RWPE2 (cell line): ENCODE data around the gene IFNB1.

Experiments
- ATAC-seq: fragments of 200-7000 bp; cut with Tn5 transposase; 3 replicates; pipeline ENCODE4 v1.9.1; 2021; ENCODE audit warnings: low read depth
- DNase-seq: peaks from one replicate; pipeline ENCODE4 v3.0.0-alpha.2; 2020; ENCODE audit warnings: low spot score
- H3K27ac ChIP-seq: fragments of 450-650 bp; 2 replicates; pipeline ENCODE4 v1.5.1; 2017; ENCODE audit warnings: mild to moderate bottlenecking; ENCODE audit not compliant: poor library complexity, severe bottlenecking
- H3K27me3 ChIP-seq: fragments of 250-450 bp; sonication (Bioruptor Pico); 2 replicates; pipeline ENCODE4 v1.5.1; 2021; ENCODE audit warnings: mild to moderate bottlenecking, moderate library complexity; ENCODE audit not compliant: insufficient read depth, poor library complexity, severe bottlenecking
- H3K36me3 ChIP-seq: fragments of 250-450 bp; sonication (Bioruptor Pico); 2 replicates; pipeline ENCODE4 v1.5.1; 2020; ENCODE audit warnings: low read depth, mild to moderate bottlenecking, moderate library complexity
- H3K4me1 ChIP-seq: fragments of 250-450 bp; sonication (Bioruptor Pico); 2 replicates; pipeline ENCODE4 v1.5.1; 2021; ENCODE audit warnings: mild to moderate bottlenecking, moderate library complexity; ENCODE audit not compliant: insufficient read depth, poor library complexity, severe bottlenecking
- H3K4me3 ChIP-seq: fragments of 250-450 bp; sonication (Bioruptor Pico); 2 replicates; pipeline ENCODE4 v1.5.1; 2021; ENCODE audit warnings: mild to moderate bottlenecking, moderate library complexity; ENCODE audit not compliant: severe bottlenecking
- H3K9me3 ChIP-seq: fragments of 250-450 bp; sonication (Bioruptor Pico); 2 replicates; pipeline ENCODE4 v1.5.1; 2021; ENCODE audit warnings: mild to moderate bottlenecking, moderate library complexity; ENCODE audit not compliant: severe bottlenecking
- TF ChIP-seq, protein P1 (sequence below): fragments of 450-650 bp; IDR thresholded peaks from one replicate; pipeline ENCODE4 v1.5.1; 2017; ENCODE audit warnings: mild to moderate bottlenecking, moderate library complexity; ENCODE audit not compliant: poor library complexity, severe bottlenecking

Gene IFNB1

DNA sequence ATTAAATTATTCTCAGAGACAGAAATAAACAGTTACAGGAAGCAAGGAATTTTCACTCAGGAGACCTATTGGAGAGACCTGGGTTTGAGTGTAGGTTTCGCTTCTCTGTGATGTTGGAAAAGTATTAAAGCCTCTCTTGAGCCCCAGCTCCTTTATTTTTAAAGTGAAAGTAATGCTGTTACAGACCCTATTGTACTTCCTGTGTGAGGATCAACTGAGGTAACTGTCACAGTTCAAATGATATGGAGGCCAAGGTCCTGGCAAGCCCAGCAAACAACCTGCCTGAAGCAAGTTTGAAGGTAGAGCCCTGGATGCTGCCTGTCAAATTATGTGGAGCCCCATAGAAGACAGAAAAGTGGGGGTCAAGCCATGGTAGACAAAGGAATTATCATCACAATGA lies 38.4 kb downstream of the IFNB1 start:
- no peak for ATAC-seq

DNA sequence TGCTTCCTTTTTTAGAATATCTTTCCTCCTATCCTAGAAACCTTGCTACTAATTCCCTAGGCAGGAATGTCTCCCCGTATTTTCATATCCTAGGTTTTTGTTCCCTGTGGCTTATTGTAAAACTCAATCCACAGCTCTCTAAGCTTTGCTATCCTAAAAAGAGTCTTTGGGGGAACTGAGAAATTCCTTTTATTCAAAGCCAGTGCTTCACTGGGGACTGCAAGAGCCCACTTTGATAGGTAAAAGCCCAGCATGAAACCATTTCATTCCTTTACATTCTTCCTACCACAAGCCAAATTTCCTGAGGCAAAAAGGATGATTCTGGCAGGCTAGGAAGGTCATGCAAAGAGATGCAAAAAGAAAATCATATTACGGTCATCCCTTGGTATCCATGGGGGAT lies 40.5 kb downstream of the IFNB1 start:
- no peaks in the 10 kb centered on the region for H3K36me3 ChIP-seq
- H3K27ac ChIP-seq: no peak overlapping the region
- H3K4me1 ChIP-seq: no peaks in the 10 kb centered on the region
- DNase-seq (no peak), ATAC-seq (no peak)
- no peaks in the 10 kb centered on the region for H3K27me3 ChIP-seq
- TF ChIP-seq, protein P1, sequence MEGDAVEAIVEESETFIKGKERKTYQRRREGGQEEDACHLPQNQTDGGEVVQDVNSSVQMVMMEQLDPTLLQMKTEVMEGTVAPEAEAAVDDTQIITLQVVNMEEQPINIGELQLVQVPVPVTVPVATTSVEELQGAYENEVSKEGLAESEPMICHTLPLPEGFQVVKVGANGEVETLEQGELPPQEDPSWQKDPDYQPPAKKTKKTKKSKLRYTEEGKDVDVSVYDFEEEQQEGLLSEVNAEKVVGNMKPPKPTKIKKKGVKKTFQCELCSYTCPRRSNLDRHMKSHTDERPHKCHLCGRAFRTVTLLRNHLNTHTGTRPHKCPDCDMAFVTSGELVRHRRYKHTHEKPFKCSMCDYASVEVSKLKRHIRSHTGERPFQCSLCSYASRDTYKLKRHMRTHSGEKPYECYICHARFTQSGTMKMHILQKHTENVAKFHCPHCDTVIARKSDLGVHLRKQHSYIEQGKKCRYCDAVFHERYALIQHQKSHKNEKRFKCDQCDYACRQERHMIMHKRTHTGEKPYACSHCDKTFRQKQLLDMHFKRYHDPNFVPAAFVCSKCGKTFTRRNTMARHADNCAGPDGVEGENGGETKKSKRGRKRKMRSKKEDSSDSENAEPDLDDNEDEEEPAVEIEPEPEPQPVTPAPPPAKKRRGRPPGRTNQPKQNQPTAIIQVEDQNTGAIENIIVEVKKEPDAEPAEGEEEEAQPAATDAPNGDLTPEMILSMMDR: no peak
- no peak overlapping the region for H3K4me3 ChIP-seq
- no peaks in the 10 kb centered on the region for H3K9me3 ChIP-seq

More for the DNA sequence above, 38.4 kb downstream of the IFNB1 start:
- TF ChIP-seq, protein P1: no peak
- no peak for DNase-seq
- H3K36me3 ChIP-seq: no peaks in the 10 kb centered on the region
- no peaks in the 10 kb centered on the region for H3K9me3 ChIP-seq
- H3K27ac ChIP-seq: no peak overlapping the region
- H3K4me3 ChIP-seq: no peak overlapping the region
- H3K4me1 ChIP-seq: no peaks in the 10 kb centered on the region
- H3K27me3 ChIP-seq: no peaks in the 10 kb centered on the region

DNA sequence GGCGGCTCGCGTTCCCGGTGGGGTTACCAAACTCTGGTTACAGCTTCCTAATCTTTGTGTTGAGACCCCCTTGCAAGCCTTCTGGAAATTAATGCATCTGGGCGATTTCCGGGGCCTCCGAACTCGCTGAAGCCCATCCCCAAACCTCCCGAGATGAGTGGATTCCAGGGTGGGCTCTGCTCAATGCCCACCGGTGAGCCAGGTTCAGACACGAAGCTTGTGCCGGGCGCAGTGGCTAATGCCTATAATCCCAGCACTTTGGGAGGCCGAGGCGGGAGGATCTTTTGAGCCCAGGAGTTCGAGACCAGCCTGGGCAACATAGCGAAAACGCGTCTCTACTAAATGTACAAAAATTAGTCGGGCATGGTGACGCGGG lies 45.9 kb downstream of the IFNB1 start:
- ATAC-seq (no peak), DNase-seq (no peak)
- Histone ChIP-seq H3K4me3 (peak overlapping the region; percentile 33), H3K36me3 (no peaks in the 10 kb centered on the region), H3K9me3 (no peaks in the 10 kb centered on the region), H3K27me3 (no peaks in the 10 kb centered on the region), H3K4me1 (peaks cover 3% of the 10 kb centered on the region), H3K27ac (peak overlapping the region; percentile 44)
- TF ChIP-seq, protein P1: no peak

DNA sequence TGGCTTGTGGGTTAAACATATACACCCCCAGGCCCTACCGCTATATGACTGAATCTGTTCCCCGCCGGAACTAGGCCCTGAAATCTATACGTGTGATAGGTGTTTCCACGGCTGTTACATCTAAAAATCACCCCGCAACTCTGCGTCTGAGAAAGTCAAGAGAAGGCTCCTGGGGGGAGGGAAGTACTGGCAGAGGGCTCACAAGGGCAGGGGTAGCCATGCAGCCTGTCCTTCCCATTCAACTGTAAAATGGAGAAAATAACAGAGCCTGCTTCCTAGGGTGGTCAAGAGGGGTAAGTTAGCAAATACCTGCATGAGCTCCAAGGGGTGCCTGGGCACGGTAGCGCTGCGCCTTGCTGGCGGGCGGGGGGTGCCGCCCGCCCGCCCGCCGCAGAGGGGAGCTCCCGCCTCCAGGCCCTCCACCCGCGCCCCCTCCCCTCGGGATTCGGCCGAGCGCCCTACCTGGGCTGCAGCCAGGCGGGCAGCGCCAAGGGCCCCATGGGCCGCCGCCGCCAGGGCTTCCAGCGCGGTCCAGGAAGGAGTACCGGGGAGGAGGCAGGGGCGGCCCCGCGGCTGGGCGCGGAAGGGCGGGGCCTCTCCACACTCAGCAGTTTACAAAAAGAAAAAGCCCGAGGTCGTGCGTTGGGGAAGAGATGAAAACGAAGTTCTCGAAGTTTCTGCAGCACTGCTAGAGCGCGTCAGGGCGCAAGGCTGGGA lies 46.5 kb downstream of the IFNB1 start, which contains the start of gene HACD4:
Gene HACD4 (minus strand): TSS at position 550 of the 717 bp plus-strand sequence. CDS start 50 bp downstream, at position 500.
- H3K4me1 ChIP-seq: peaks cover 3% of the 10 kb centered on the region
- TF ChIP-seq, protein P1: no peak
- H3K27ac ChIP-seq: peak within 1 kb of the TSS; percentile 44
- no peak for DNase-seq
- peak within 1 kb of the TSS; percentile 33 for H3K4me3 ChIP-seq
- H3K27me3 ChIP-seq: no peaks in the 10 kb centered on the region
- no peaks in the 10 kb centered on the region for H3K36me3 ChIP-seq
- H3K9me3 ChIP-seq: no peaks in the 10 kb centered on the region
- ATAC-seq: peak; percentile 85
